HG03342 (cell line): ENCODE measurements around the gene C1orf21.

Source experiments
- ATAC-seq: cut with Tn5 transposase; IDR thresholded peaks from one replicate; pipeline ENCODE4 v1.9.1; 2021; ENCODE audit warnings: mild to moderate bottlenecking, moderate library complexity; ENCODE audit not compliant: unreplicated experiment

C1orf21 gene

GRCh38 chr1:184408580-184408979, 21.8 kb downstream of the C1orf21 start:
- ATAC-seq = no peak

- no peak for ATAC-seq
These were observed 22.2 kb downstream of the C1orf21 start for GRCh38 chr1:184409011-184409410.

GRCh38 chr1:184412472-184412871, 25.6 kb downstream of the C1orf21 start:
- no peak for ATAC-seq

- no peak for ATAC-seq
These were observed 29.7 kb downstream of the C1orf21 start for GRCh38 chr1:184416481-184416880.

DNA sequence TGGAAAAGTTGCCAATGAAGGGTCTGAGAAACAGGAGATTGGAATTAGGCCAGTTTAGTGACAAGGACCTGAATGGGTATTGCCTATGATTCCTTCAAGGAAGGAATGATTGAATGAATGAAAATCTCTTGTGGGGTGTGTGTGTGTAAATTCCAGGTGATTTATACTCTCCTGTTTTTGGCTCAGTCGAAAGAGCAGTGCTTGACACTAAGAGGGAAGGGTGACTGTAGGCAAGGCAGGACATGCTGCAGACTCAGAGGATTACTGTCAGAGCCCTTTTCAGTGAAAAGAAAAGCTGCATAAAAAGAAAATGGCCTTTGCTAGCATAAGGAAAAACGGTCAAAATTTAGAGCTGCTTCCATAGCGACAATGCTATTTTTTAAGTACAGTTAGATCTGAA, 30.1 kb downstream of the C1orf21 start:
- ATAC-seq = no peak

- no peak for ATAC-seq
These were observed 31.1 kb downstream of the C1orf21 start for GRCh38 chr1:184417916-184418315.

GRCh38 chr1:184418652-184419349, 32.0 kb downstream of the C1orf21 start:
- no peak for ATAC-seq

DNA sequence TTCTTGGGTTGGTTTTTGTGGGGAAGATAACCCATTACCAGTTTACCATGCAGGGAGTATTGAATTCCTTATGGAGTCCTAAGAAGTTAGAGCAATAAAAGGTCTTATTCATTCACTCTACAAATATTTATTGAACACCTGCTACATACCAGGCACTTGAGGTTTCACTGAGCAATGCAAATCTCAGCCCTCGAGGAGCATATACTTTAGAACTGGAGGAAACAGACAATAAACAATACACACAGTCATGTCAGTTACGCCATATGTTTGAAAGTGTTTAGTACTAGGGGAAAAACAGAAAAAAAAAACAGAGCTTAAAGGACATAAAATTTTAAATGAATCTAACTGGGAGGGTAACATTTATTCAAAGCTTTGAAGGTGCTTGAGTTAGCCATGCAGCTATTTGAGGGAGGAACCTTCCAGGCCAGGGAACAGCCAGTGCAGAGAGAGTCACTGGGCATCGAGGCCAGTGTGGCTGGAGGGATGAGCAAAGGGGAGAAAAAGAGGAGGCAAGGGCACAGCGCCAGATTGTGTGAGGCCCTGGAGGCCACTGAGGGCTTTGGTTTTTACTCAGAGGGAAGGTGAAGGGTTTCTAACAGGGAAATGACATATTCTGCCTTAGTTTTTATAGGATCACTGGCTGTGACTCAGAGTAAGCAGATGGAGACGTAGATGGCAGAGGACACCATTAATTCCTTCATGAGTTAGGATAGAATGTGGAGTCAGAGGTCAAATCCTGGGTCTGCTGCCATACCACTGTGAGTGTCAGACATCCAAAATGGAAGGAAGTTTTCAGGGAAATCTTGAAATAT, 32.7 kb downstream of the C1orf21 start:
- ATAC-seq = no peak

DNA sequence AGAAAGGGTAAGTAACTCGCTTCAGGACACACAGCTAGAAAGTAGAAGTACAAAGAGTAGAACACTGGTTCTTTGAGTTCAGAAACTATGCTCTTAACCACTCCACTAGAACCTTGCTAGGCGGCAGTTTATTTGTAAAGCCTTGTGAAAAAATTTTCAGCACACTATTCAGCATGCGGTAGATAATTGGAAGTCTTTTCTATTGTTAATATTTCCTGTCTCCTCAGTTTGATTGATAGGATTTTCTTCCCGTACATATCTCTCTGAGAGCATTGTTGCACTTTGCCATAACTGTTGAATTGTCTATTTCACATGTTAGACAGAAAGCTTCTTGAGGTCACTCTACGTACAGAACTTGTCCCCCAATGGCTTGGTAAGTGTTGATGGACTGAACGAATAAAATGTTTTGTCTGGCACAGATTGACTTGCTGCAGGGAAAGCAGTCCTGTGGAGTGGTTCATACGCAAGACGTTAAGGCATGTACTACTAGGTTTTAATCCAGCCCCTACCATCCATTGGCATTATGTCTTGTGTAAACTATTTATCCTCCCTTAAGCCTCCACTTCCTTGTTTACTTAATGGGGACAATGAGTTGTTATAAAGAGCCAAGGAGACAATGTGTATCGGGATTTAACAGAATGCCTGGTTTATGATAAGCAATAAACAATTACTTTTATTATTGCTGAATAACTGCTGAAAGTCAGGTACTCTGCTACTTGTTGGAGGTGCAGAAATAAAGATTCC, 35.8 kb downstream of the C1orf21 start:
- ATAC-seq = no peak

GRCh38 chr1:184423649-184424048, 36.8 kb downstream of the C1orf21 start:
- ATAC-seq = no peak

DNA sequence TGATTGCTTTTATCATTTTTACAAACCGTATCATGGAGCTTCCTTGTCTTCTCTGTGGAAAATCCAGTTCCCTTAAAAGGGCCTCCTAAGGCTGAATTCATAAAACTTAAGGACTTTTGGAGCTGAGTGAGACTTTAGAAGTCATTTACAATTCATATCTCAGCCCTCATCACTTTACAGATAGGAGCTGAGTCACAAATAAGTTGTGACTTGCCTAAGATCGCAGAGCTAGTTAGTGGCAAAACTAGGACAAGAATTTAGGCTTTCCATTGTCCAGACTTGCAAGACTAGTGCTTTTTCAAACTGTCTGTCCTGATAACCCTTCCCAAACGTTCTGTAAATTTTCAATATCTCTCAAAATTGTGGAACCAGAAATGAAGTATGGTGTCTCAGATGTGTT, 37.3 kb downstream of the C1orf21 start:
- no peak for ATAC-seq

- no peak for ATAC-seq
These were observed 38.1 kb downstream of the C1orf21 start for GRCh38 chr1:184424945-184425344.

GRCh38 chr1:184425449-184426277, 38.8 kb downstream of the C1orf21 start:
- no peak for ATAC-seq

DNA sequence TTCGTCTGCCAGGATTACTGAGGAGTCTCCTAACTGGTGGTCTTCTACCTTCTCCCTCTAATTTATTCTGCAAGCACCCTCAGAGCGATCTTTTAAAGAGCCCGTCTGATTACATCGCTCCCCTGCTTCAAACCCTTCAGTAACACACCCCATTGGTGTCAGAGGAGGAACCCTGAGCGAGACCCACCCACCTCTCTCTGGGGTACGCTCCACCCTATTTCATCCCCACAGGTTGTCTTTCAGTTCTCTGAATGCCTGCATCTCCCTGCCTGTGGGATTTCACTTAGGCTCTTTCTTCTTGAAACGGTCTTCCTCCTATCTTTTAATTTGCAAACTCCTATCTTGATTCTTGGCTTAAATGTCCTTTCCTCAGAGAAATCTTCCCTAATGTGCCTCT, 39.4 kb downstream of the C1orf21 start:
- no peak for ATAC-seq

DNA sequence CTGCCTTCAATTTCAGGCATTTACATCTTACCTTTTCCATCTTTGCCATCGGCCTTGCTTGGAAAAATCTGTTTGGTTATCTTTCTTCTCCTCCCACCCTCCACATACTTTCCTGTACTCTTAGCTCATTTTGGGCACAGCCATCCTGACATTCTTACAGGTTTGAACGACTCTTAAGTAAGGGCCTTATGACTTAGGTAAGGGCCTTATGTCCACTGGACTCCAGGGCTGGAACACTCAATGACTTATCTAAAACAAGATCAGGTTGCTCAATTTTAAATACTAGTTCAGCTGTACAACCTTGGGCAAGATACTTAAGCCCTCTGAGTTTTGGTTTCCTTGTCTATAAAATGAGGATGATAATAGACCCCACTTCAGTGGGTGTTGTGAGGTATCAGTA, 40.9 kb downstream of the C1orf21 start:
- ATAC-seq = no peak

- no peak for ATAC-seq
These were observed 41.8 kb downstream of the C1orf21 start for GRCh38 chr1:184428604-184429003.

DNA sequence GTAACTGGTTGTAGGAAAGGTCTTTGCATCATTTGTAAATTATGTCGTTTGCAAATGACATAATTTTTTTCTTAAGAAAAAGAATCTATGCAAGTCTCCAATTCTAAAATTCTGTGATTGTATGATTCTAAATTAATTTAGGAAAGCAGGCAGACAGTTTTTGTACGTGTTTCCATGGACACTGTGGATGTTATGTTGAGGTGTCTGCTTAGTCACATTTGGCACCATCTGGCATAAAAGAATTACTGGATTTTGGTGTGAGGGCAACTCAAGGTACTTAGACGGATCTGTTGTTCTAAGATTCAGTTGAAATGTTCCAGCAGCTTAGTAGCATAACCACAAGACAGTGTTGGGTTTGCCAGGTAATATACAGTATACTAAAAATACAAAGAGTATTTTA, 42.5 kb downstream of the C1orf21 start:
- ATAC-seq = no peak

GRCh38 chr1:184433956-184434502, 47.2 kb downstream of the C1orf21 start:
- ATAC-seq = no peak

DNA sequence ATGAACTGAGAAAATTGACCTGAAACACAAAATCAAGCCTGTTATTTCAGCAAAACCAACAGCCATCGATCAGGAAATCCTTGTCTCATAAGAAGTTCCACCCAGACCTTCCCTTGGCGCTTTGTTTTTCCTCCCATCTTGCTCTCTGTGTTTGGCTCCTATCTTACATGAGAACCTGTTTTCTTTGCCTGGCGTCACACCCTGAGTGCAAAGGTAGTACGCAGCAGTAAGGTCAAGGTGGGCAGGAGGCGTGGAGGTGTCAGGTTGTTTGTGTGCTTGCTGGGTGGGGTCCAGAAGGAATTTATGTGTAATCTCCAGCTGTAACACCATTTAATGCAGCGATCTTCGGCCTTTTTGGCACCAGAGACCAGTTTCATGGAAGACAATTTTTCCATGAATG, 50.5 kb downstream of the C1orf21 start:
- ATAC-seq = no peak

GRCh38 chr1:184438363-184438762, 51.5 kb downstream of the C1orf21 start:
- ATAC-seq = no peak

DNA sequence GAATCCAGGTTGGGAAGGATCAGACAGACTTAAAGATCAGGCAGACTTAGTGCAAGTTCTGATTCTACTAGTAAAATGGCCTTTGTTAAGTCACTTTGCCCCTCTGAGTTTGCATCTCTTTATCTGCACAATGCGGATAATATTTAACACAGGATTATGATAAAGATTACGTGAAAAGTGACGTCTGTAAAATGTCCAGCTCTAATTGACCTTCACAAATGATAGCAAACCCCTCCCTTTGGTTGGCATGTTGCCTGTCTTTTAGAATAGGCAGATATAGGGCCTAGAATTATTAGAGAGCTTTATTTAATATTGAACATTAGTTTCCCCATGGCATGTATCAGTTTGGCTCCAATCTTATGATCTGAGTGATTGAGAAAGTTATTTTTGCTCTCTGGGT, 55.4 kb downstream of the C1orf21 start:
- no peak for ATAC-seq
